Measurements from ENCODE around the gene RBCK1. TPM values are rescaled to one million over a fixed set of nuclear protein-coding genes. Genes with fewer than 3 reads are reported as not detected.

Gene RBCK1
- total RNA-seq, 1 experiment from 2014 or later: 46.8 TPM

- WGBS (ENCODE audit: extremely low coverage, insufficient read length, low lambda C conversion rate): no CpG with 5 or more reads among the region's 4 CpGs
- H4K8ac ChIP-seq (replicated peaks; ENCODE audit: insufficient read length, low read depth, low read length): no peak overlapping the region
- no peak for TF ChIP-seq CTCF (conservative IDR thresholded peaks at IDR 0.05)
- H3K4me1 ChIP-seq (ENCODE audit: insufficient read depth, low read length): peaks cover 5% of the 10 kb centered on the region; the same call in 1 of the 2 replicates
- Mint-ChIP-seq H3K9me3 (peaks cover 6 to 10% of the 10 kb centered on the region in 2 experiments; a peak in 3 of 5 replicates), H3K27ac (no peak overlapping the region), H3K27me3 (ENCODE audit: low read depth) (no peaks in the 10 kb centered on the region; the same call in 1 of the 2 replicates), H3K36me3 (ENCODE audit: insufficient read depth in 1 of 3, low read depth in 3 of 3) (peaks cover 0 to 9% (median 0%) of the 10 kb centered on the region in 3 experiments; a peak in 2 of 7 replicates), H3K4me1 (peaks cover 28 to 32% of the 10 kb centered on the region in 2 experiments), H3K4me3 (no peak overlapping the region)
- H2AFZ ChIP-seq (ENCODE audit: low read length): no peak overlapping the region
- no peaks in the 10 kb centered on the region for H3K23me2 ChIP-seq (ENCODE audit: insufficient read length, low read depth, low read length, poor library complexity, severe bottlenecking)
- H3K56ac ChIP-seq (ENCODE audit: insufficient read length, low read depth, low read length): no peak overlapping the region
- H3K9ac ChIP-seq (ENCODE audit: extremely low read depth, insufficient read length, low read length): no peak overlapping the region
- H4K20me1 ChIP-seq (ENCODE audit: control insufficient read depth, insufficient read depth, insufficient read length): no peaks in the 10 kb centered on the region
- no peak overlapping the region for H3K4ac ChIP-seq (ENCODE audit: low read depth, low read length)
- H4K5ac ChIP-seq (ENCODE audit: insufficient read length, low read depth, low read length): no peak overlapping the region
- no peak overlapping the region for H2BK12ac ChIP-seq (ENCODE audit: insufficient read length, low read depth, low read length)
- H3K79me2 ChIP-seq (ENCODE audit: insufficient read depth, low read length): peaks cover 3% of the 10 kb centered on the region; the same call in 1 of the 2 replicates
- no peak overlapping the region for H2BK120ac ChIP-seq (ENCODE audit: low read depth, low read length, poor library complexity, severe bottlenecking)
- H3K18ac ChIP-seq (ENCODE audit: insufficient read length, low read depth, low read length): no peak overlapping the region
- no peak overlapping the region for H3K14ac ChIP-seq (ENCODE audit: insufficient read depth, low read length)
- no peak overlapping the region for H3K23ac ChIP-seq (ENCODE audit: insufficient read length, low read depth, low read length)
- H3K27me3 ChIP-seq (ENCODE audit: insufficient read depth, low read length): no peaks in the 10 kb centered on the region
- DNase-seq: no peak
- H3T11ph ChIP-seq (ENCODE audit: low read length): no peak overlapping the region
- no peaks in the 10 kb centered on the region for H3K9me3 ChIP-seq (ENCODE audit: control insufficient read depth, low read depth, low read length)
- H3K27ac ChIP-seq (ENCODE audit: insufficient read length, low read depth, low read length): no peak overlapping the region
- no peak overlapping the region for H2AK5ac ChIP-seq (ENCODE audit: insufficient read length, low read length)
- no peak overlapping the region for H2BK20ac ChIP-seq (ENCODE audit: low read depth, low read length, poor library complexity, severe bottlenecking)
- H2BK5ac ChIP-seq (ENCODE audit: insufficient read length, low read length): no peak overlapping the region
- H3K4me2 ChIP-seq (ENCODE audit: insufficient read depth, insufficient read length, low read length): no peak overlapping the region
- H2BK15ac ChIP-seq (ENCODE audit: low read depth, low read length): no peak overlapping the region
- no peak overlapping the region for H4K91ac ChIP-seq (ENCODE audit: insufficient read length, low read depth, low read length)
- no peaks in the 10 kb centered on the region for H3K79me1 ChIP-seq (ENCODE audit: insufficient read depth, low read depth, low read length, poor library complexity, severe bottlenecking)
Observed at GRCh38 chr20:404088-404487, 4.0 kb upstream of the RBCK1 start.

Data from H9 (cell line).